GM10266 (cell line): Measurements from ENCODE around the gene MAP3K10.

Experiments
- DNase-seq: peaks from one replicate; pipeline ENCODE4 v3.0.0; 2012; ENCODE audit errors: extremely low spot score
- TF ChIP-seq, protein P1 (sequence below): IDR thresholded peaks from 2 replicates; pipeline ENCODE4 v1.5.1; 2012; ENCODE audit warnings: mild to moderate bottlenecking, low read depth; ENCODE audit not compliant: control insufficient read depth, insufficient read depth; ENCODE audit errors: missing control alignments

The MAP3K10 gene

DNA sequence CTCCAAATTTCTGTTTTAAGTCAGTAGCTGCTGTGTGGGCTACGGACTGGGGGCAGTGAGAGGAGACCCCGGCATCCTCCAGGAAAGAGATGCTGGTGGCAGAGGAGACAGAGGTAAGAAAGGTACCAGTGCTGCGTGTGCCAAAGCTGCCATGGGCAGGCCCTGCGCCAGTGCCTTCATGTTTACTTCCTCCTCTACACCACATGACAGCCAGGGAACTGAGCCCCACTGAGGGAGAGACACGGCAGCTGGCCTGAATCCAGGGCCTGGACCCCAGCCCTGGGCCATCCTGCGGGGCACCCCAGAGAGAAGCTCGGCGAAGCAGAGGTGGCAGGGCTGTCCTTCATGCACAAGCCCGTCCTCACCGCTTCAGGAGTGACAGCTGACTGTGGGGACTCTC, 58.0 kb downstream of the MAP3K10 start:
- no peak for DNase-seq
- TF ChIP-seq, protein P1, sequence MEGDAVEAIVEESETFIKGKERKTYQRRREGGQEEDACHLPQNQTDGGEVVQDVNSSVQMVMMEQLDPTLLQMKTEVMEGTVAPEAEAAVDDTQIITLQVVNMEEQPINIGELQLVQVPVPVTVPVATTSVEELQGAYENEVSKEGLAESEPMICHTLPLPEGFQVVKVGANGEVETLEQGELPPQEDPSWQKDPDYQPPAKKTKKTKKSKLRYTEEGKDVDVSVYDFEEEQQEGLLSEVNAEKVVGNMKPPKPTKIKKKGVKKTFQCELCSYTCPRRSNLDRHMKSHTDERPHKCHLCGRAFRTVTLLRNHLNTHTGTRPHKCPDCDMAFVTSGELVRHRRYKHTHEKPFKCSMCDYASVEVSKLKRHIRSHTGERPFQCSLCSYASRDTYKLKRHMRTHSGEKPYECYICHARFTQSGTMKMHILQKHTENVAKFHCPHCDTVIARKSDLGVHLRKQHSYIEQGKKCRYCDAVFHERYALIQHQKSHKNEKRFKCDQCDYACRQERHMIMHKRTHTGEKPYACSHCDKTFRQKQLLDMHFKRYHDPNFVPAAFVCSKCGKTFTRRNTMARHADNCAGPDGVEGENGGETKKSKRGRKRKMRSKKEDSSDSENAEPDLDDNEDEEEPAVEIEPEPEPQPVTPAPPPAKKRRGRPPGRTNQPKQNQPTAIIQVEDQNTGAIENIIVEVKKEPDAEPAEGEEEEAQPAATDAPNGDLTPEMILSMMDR, result no peak

DNA sequence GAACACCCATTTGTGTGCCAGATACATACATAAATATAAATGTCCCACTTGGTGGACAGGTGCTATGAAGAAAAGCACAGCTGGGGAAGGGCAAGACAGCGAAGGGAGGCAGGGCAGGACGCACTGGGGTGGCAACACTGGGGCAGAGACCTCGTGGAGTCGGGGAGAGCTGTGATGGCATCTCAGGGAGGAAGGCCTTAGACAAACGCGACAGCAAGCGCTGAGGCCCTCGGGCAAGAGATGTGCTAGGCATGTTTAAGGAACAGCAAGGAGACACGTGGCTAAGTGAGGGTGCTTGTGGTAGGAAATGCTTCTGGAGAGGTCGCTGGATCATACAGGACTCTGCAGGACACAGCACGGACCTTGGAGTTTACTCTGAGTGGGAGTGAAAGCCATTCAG, 58.6 kb downstream of the MAP3K10 start:
- DNase-seq, result no peak
- TF ChIP-seq, protein P1, result no peak

DNA sequence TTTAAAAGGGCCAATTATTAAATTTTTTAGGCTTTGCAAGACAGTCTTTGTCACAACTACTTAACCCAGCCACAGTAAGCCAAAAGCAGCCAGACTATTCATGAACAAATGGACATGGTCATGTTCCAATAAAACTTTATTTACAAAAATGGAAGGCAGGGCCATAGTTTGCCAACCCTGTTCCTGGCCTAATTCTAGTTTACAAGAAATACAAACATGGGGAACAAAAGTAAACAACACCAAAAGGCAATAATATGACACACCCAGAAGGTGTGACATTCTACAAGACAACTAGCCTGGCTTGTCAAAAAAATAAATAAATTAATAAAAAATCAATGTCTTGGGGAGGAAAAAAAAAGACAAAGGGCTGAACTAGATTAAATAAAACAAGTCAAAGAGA, 60.0 kb downstream of the MAP3K10 start:
- TF ChIP-seq, protein P1, result no peak
- DNase-seq, result no peak

DNA sequence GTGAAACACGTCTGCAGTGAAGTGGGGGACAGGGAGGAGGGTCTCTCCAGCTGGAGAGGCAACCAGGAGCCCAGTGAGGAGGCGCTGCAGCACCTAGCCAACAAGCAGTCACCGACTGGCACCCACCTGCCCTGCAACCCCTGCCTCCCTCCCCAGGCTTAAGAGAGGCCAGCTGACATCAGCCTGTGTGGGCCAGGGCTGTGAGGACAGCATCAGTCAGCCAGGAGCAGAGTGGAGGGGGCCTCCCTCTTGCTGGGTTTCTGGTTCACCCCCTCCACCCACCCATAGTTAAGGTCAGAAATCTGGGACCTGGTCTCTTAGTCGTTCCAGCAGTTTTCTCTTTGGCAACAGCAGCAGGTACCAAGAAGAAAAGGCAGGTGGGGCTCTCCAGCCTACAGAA, 60.8 kb downstream of the MAP3K10 start:
- no peak for DNase-seq

DNA sequence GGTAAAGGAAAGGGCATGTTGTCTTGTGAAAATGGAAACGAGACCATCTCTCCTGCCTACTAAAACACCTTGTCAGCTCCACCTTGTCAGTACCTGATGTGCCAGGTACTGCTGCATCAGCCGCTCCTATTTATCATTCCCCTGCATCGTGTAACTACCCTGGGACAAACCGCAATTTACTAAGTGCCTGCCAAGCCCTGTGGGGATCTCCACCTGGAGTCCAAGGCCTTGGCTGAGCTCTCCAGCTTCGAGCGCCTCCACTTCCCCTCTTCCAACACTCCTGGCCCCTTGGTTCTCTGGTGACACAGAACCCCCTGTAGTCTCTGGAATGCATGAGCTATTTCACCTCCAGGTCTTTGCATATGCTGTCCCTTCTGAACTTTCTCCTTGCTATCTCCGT, 61.2 kb downstream of the MAP3K10 start:
- no peak for DNase-seq
- TF ChIP-seq, protein P1, result no peak

More for the DNA sequence above, 60.8 kb downstream of the MAP3K10 start:
- TF ChIP-seq, protein P1, result no peak

DNA sequence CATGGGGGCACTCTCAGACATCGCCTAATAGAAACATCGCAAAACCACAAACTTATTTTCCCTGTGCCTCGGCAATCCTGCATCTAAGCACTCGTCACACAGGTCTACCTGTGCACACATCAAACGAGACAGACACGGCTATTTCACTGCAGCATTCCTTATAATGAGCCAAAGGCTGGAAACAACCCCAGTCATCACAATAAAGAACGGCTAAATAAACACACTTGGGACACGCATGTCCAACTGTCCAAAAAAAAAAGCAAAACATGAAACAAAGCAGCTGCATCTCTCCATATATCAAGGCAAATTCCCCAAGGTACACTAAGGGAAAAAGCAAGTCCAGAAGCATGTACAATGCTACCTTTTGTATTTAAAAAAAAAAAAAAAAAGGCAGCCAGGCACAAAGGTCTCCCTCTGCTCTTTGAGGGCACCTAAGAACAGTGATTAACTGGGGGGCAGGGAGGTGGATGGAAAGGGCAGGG, 62.4 kb downstream of the MAP3K10 start:
- TF ChIP-seq, protein P1, result no peak
- no peak for DNase-seq

DNA sequence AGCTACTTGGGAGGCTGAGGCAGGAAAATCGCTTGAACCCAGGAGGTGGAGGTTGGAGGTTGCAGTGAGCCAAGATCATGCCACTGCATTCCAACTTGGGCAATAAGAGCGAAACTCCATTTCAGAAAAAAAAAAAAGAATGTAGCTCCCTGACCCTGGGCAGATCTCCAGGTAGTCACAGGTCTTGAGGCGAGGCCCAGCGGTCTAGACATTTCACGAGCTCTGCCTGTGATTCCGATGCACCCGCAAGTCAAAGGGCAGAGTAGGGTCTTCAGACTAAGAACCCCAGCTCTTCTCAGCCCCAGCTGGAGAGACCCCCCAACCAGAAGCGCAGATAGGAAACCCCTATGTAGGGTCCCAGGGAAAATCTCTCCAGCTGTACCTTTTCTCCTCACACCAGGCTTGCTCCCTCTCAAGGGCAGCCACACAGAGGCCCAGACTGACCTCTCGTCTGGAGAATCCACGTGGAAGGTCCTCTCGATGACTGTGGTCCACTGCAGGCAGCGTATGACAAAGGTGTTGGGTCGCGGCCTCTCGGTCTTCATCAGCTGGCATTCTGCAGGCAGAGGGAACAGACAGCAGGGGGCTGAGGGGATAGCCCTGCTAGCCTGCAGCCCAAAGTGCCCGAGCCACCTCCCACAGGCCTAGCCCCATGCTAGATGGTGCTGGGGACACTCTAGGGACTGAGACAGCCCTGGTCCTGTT, 63.6 kb downstream of the MAP3K10 start:
- no peak for DNase-seq

More for the DNA sequence above, 63.6 kb downstream of the MAP3K10 start:
- TF ChIP-seq, protein P1, result no peak
